ENCODE data around the gene NES.
A peak's percentile ranks its signal among the peaks of the same experiment; 100 is the strongest.

The NES gene

GRCh38 chr1:156692925-156693847, 16.0 kb upstream of the NES start:
- Histone ChIP-seq H3K9me3 (no peaks in the 10 kb centered on the region), H3K9ac (no peak overlapping the region), H3K4me3 (peak overlapping the region; percentile 42), H3K4me2 (peak overlapping the region; percentile 78), H3K36me3 (no peaks in the 10 kb centered on the region), H3K4me1 (peaks cover 78% of the 10 kb centered on the region), H4K20me1 (no peaks in the 10 kb centered on the region), H3K27me3 (peaks cover 44% of the 10 kb centered on the region), H3K27ac (peak overlapping the region; percentile 18; the same call in 1 of the 2 replicates)
- TF ChIP-seq Cebpa-rat (IDR thresholded peaks at IDR 0.05), result no peak

- peaks cover 74% of the 10 kb centered on the region for H3K4me1 ChIP-seq
- H3K27me3 ChIP-seq, result peaks cover 44% of the 10 kb centered on the region
- H3K27ac ChIP-seq, result 0 out of 2 replicates have a peak overlapping the region, but pooled peaks have one; percentile 18
- no peaks in the 10 kb centered on the region for H3K36me3 ChIP-seq
- H3K9ac ChIP-seq, result no peak overlapping the region
- no peak for TF ChIP-seq Cebpa-rat (IDR thresholded peaks at IDR 0.05)
- H3K4me3 ChIP-seq, result peak overlapping the region; percentile 42; the same call in 1 of the 2 replicates
- H3K4me2 ChIP-seq, result peak overlapping the region; percentile 78
- no peaks in the 10 kb centered on the region for H4K20me1 ChIP-seq
- H3K9me3 ChIP-seq, result no peaks in the 10 kb centered on the region
Measured at GRCh38 chr1:156692441-156692924, 15.3 kb upstream of the NES start.

- peaks cover 71% of the 10 kb centered on the region for H3K4me1 ChIP-seq
Measured at GRCh38 chr1:156691665-156692440, 14.6 kb upstream of the NES start.

GRCh38 chr1:156691191-156691590, 14.0 kb upstream of the NES start:
- no peaks in the 10 kb centered on the region for H3K36me3 ChIP-seq
- no peaks in the 10 kb centered on the region for H3K9me3 ChIP-seq
- no peaks in the 10 kb centered on the region for H4K20me1 ChIP-seq
- peak overlapping the region; percentile 78; the same call in 1 of the 2 replicates for H3K4me2 ChIP-seq
- H3K4me1 ChIP-seq, result peaks cover 65% of the 10 kb centered on the region
- no peak overlapping the region for H3K4me3 ChIP-seq
- H3K9ac ChIP-seq, result no peak overlapping the region
- TF ChIP-seq Cebpa-rat (IDR thresholded peaks at IDR 0.05), result no peak
- peaks cover 44% of the 10 kb centered on the region for H3K27me3 ChIP-seq
- no peak overlapping the region for H3K27ac ChIP-seq

More at GRCh38 chr1:156691665-156692440, 14.6 kb upstream of the NES start:
- Histone ChIP-seq H3K36me3 (no peaks in the 10 kb centered on the region), H3K27me3 (peaks cover 44% of the 10 kb centered on the region), H3K4me3 (peak overlapping the region; percentile 8; the same call in 1 of the 2 replicates), H4K20me1 (no peaks in the 10 kb centered on the region), H3K4me2 (peak overlapping the region; percentile 78), H3K9me3 (no peaks in the 10 kb centered on the region), H3K9ac (no peak overlapping the region), H3K27ac (no peak overlapping the region)
- no peak for TF ChIP-seq Cebpa-rat (IDR thresholded peaks at IDR 0.05)

GRCh38 chr1:156690675-156691036, 13.4 kb upstream of the NES start:
- Histone ChIP-seq H3K4me2 (0 out of 2 replicates have a peak overlapping the region, but pooled peaks have one; percentile 78), H3K27me3 (peaks cover 44% of the 10 kb centered on the region)

GRCh38 chr1:156689953-156690674, 12.9 kb upstream of the NES start:
- no peak overlapping the region for H3K9ac ChIP-seq

More at GRCh38 chr1:156690675-156691036, 13.4 kb upstream of the NES start:
- no peak overlapping the region for H3K9ac ChIP-seq
- no peaks in the 10 kb centered on the region for H3K36me3 ChIP-seq
- TF ChIP-seq Cebpa-rat (IDR thresholded peaks at IDR 0.05), result no peak
- H3K9me3 ChIP-seq, result no peaks in the 10 kb centered on the region
- H4K20me1 ChIP-seq, result no peaks in the 10 kb centered on the region
- no peak overlapping the region for H3K4me3 ChIP-seq
- peaks cover 65% of the 10 kb centered on the region for H3K4me1 ChIP-seq
- H3K27ac ChIP-seq, result no peak overlapping the region

GRCh38 chr1:156689035-156689952, 12.1 kb upstream of the NES start:
- H3K36me3 ChIP-seq, result no peaks in the 10 kb centered on the region
- no peak for TF ChIP-seq Cebpa-rat (IDR thresholded peaks at IDR 0.05)
- no peak overlapping the region; the same call in 1 of the 2 replicates for H3K9ac ChIP-seq
- H4K20me1 ChIP-seq, result no peaks in the 10 kb centered on the region
- no peak overlapping the region for H3K27ac ChIP-seq
- peaks cover 65% of the 10 kb centered on the region for H3K4me1 ChIP-seq
- no peaks in the 10 kb centered on the region for H3K9me3 ChIP-seq
- H3K4me2 ChIP-seq, result peak overlapping the region; percentile 78
- H3K27me3 ChIP-seq, result peaks cover 44% of the 10 kb centered on the region
- H3K4me3 ChIP-seq, result no peak overlapping the region

More at GRCh38 chr1:156689953-156690674, 12.9 kb upstream of the NES start:
- Histone ChIP-seq H3K9me3 (no peaks in the 10 kb centered on the region), H3K4me1 (peaks cover 65% of the 10 kb centered on the region), H3K4me2 (peak overlapping the region; percentile 78), H4K20me1 (no peaks in the 10 kb centered on the region), H3K36me3 (no peaks in the 10 kb centered on the region), H3K4me3 (no peak overlapping the region), H3K27me3 (peaks cover 44% of the 10 kb centered on the region), H3K27ac (no peak overlapping the region)
- TF ChIP-seq Cebpa-rat (IDR thresholded peaks at IDR 0.05), result no peak

- no peaks in the 10 kb centered on the region for H3K9me3 ChIP-seq
- H3K27ac ChIP-seq, result no peak overlapping the region
- peaks cover 21% of the 10 kb centered on the region for H3K27me3 ChIP-seq
- no peak for TF ChIP-seq Cebpa-rat (IDR thresholded peaks at IDR 0.05)
- H3K36me3 ChIP-seq, result no peaks in the 10 kb centered on the region
- H3K4me1 ChIP-seq, result peaks cover 52% of the 10 kb centered on the region
- H4K20me1 ChIP-seq, result no peaks in the 10 kb centered on the region
- no peak overlapping the region for H3K9ac ChIP-seq
- H3K4me2 ChIP-seq, result peak overlapping the region; percentile 88
- H3K4me3 ChIP-seq, result no peak overlapping the region
Measured at GRCh38 chr1:156684227-156684782, 7.1 kb upstream of the NES start.
